ENCODE results near the gene SCRT2. TPM values are rescaled to one million over a fixed set of nuclear protein-coding genes. Genes with fewer than 3 reads are reported as not detected.

SCRT2 gene
- total and polyA plus RNA-seq, 9 donors: not detected

- Histone ChIP-seq H3K9me3 (no peaks in the 10 kb centered on the region), H3K36me3 (no peaks in the 10 kb centered on the region), H3K27ac (no peak overlapping the region), H3K4me3 (no peak overlapping the region), H3K4me1 (ENCODE audit: insufficient read depth) (no peaks in the 10 kb centered on the region), H3K27me3 (no peaks in the 10 kb centered on the region)
- WGBS, 3 donors: 55 to 64% (median 59%) methylated on average over 7 of the region's 7 CpGs
- DNase-seq: no peak
- intact Hi-C loops (cut with DNase I): loop anchor here in 1 of 4 donors (10.0 kb wide), 2 partner anchors 105 to 315 kb away; no protein-coding TSS in a partner anchor
- TF ChIP-seq POLR2A (IDR thresholded peaks at IDR 0.05) (no peak), CTCF (IDR thresholded peaks at IDR 0.05) (no peak), EP300 (IDR thresholded peaks at IDR 0.05) (no peak)
These were observed 6.0 kb downstream of the SCRT2 start for GRCh38 chr20:669573-669972.

DNA sequence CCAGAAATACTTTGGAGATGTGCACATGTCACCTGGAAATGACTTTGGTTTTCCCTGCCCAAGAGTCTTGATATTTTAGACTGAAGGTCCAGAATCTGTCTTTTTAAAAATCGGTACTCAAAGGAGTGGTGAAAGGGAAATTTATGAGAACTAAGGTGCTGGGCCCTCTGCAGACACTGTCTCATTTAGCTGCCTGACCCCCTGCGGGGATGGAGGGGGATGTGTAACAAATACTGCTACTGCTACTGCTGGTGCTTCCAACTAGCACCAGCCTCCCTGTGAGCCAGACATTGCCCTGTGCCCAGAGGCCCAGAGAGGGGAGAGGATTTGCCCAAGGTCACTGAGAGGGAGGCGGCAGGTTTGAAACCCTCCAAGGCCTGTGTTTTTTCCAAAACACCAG lies 7.0 kb downstream of the SCRT2 start:
- Histone ChIP-seq H3K9me3 (no peaks in the 10 kb centered on the region), H3K4me1 (ENCODE audit: insufficient read depth) (no peaks in the 10 kb centered on the region), H3K4me3 (no peak overlapping the region), H3K27me3 (no peaks in the 10 kb centered on the region), H3K36me3 (no peaks in the 10 kb centered on the region), H3K27ac (no peak overlapping the region)
- intact Hi-C loops (cut with DNase I): loop anchor here in 1 of 4 donors (10.0 kb wide), 2 partner anchors 104 to 314 kb away; no protein-coding TSS in a partner anchor
- DNase-seq: no peak
- TF ChIP-seq CTCF (IDR thresholded peaks at IDR 0.05) (no peak), POLR2A (IDR thresholded peaks at IDR 0.05) (no peak), EP300 (IDR thresholded peaks at IDR 0.05) (no peak)
- WGBS, 3 donors: 24 to 56% (median 35%) methylated on average over 3 of the region's 3 CpGs

DNA sequence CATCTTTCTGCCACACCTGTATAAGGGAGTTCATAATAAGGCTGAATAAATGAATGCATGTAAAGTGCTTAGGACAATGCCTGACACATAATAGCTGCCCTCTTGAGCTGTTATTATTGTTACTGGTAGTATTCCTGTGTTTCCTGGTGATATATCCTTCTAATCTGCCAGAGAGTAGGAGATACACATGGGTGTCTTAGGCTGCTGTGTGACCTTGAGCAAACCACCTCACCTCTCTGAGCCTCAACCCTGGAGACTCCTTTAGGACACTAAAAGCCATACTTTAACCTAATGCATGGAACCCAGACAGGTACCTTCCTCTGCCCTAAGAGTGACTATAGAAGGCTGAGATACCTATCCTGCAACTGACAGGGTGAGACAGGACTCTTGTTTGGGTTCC lies 7.6 kb downstream of the SCRT2 start:
- H3K27ac ChIP-seq: no peak overlapping the region
- no peaks in the 10 kb centered on the region for H3K27me3 ChIP-seq
- H3K9me3 ChIP-seq: no peaks in the 10 kb centered on the region
- TF ChIP-seq EP300 (IDR thresholded peaks at IDR 0.05) (no peak), CTCF (IDR thresholded peaks at IDR 0.05) (no peak), POLR2A (IDR thresholded peaks at IDR 0.05) (no peak)
- no peak for DNase-seq
- intact Hi-C loops (cut with DNase I): loop anchor here in 1 of 4 donors (10.0 kb wide), 2 partner anchors 103 to 313 kb away; no protein-coding TSS in a partner anchor
- H3K36me3 ChIP-seq: no peaks in the 10 kb centered on the region
- no peak overlapping the region for H3K4me3 ChIP-seq
- no peaks in the 10 kb centered on the region for H3K4me1 ChIP-seq (ENCODE audit: insufficient read depth)

- WGBS, 3 donors: 23 to 28% (median 24%) methylated on average over 9 of the region's 9 CpGs
- Histone ChIP-seq H3K9me3 (no peaks in the 10 kb centered on the region), H3K27ac (no peak overlapping the region), H3K27me3 (no peaks in the 10 kb centered on the region), H3K36me3 (no peaks in the 10 kb centered on the region), H3K4me1 (ENCODE audit: insufficient read depth) (no peaks in the 10 kb centered on the region), H3K4me3 (no peak overlapping the region)
- DNase-seq: no peak
- TF ChIP-seq CTCF (IDR thresholded peaks at IDR 0.05): no peak
- TF ChIP-seq POLR2A (IDR thresholded peaks at IDR 0.05): no peak
- TF ChIP-seq EP300 (IDR thresholded peaks at IDR 0.05): no peak
- intact Hi-C loops (cut with DNase I): loop anchor here in 1 of 4 donors (10.0 kb wide), 2 partner anchors 103 to 313 kb away; no protein-coding TSS in a partner anchor
These were observed 8.1 kb downstream of the SCRT2 start for GRCh38 chr20:667351-668034.

Measured in ovary (tissue), 9 donors.